Activated CD4-positive, alpha-beta T cell treated with anti-CD3 and anti-CD28 coated beads for 24 hours (primary cell): ENCODE results near the gene TRAF1.
"Not testable (repeated sequence)": the region's sequence is repeated elsewhere in the genome, so short reads cannot be mapped to it uniquely, and the experiment has no call there.

Experiments used
- DNase-seq, 2 donors: peaks; one replicate each; pipeline ENCODE4 v3.0.0-alpha.2; 2020; ENCODE audit warnings: low read depth in 2 of 2

Gene TRAF1

DNA sequence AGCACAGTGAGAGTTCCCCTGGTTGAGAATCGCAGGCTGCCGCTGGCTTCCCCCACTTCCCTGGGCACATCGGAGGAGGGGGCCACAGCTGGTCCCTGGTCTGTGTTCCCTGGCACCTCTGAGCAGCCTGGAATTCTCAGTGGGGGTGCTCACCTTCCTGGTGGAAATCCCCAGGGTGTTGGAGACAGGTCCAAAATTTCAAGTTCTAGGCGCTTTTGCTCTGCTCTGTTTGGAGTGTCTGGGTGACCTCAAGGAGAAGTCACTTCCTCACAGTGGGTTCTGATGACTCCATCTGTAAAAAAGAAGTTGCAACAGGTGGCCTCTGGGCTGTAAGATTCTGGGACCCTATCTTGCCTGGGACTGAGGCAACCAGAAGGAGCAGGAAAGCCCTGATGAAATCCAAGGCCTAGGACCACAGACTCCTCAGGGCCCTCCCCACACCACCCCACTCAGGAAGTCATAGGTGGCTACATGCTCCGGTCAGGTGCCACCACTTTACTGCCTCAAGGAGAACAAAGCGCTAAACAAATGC is at the start of gene TRAF1:
Gene TRAF1 (minus strand): TSS at position 400 of the 532 bp plus-strand sequence. CDS start 721 bp downstream, outside the sequence.
- DNase-seq: no peak

GRCh38 chr9:120974921-120975320 is 48.3 kb upstream of the TRAF1 start:
- no peak for DNase-seq

GRCh38 chr9:120974181-120974580 is 47.6 kb upstream of the TRAF1 start:
- DNase-seq: no peak

DNA sequence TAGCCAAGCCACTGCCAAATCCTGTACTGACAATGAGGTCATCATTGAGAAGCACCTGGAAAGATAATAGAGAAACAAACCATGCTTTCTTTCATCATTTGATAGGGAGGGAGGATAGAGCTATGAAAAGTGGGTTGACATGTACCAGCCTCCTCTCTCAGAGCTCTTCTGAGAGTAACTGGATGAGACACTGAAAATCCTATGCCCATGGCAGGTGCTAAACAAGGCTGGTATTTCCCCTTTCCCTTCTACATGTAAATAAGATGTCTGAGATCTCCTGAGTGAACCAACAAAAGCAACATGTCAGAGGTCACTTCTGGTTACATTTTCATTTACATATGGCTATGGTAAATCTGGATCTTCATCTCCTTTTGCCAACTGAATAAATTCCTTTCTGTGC is 45.3 kb upstream of the TRAF1 start:
- DNase-seq: no peak

GRCh38 chr9:120971471-120971870 is 44.9 kb upstream of the TRAF1 start:
- DNase-seq: not testable (repeated sequence)

- DNase-seq: no peak
Observed at GRCh38 chr9:120970244-120970643, 43.6 kb upstream of the TRAF1 start.

GRCh38 chr9:120966013-120966369 is 39.4 kb upstream of the TRAF1 start:
- DNase-seq: no peak

GRCh38 chr9:120965344-120966012 is 38.9 kb upstream of the TRAF1 start:
- no peak for DNase-seq

DNA sequence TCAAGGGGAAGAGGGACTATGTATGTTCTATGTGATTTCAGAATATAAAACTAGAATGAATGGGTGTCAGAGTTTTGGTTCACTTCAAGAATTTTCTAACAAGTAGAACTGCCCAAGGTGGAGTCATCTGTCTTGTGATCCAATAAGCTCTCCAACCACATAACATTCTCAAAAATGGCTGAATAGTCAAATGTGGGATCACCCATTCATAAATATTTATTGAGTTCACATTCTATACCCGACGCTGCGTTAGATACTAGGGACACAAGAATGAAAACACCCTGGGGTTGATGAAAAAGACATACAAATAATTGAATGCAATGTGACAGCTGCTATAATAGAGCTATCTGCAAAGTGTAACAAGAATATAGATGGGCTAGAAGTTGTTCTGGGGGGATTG is 35.3 kb upstream of the TRAF1 start:
- DNase-seq: no peak

- DNase-seq: no peak
Observed at GRCh38 chr9:120960001-120960400, 33.4 kb upstream of the TRAF1 start.

DNA sequence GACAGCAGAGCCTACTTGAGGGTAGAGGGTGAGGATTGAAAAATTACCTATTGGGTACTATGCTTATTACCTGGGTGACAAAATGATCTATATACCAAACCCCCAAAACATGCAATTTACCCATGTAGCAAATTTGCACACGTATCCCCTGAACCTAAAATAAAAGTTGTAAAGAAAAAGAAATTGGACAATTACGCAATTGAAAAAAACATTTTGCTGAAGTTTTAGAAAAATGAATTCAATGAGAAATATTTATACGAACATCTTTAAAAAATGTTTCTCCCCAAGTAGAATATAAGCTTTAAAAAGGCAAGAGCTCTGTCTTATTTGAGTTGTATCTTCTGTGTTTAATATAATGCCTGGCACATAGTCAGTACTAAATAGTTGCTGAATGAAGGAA is 30.3 kb upstream of the TRAF1 start:
- no peak for DNase-seq

DNA sequence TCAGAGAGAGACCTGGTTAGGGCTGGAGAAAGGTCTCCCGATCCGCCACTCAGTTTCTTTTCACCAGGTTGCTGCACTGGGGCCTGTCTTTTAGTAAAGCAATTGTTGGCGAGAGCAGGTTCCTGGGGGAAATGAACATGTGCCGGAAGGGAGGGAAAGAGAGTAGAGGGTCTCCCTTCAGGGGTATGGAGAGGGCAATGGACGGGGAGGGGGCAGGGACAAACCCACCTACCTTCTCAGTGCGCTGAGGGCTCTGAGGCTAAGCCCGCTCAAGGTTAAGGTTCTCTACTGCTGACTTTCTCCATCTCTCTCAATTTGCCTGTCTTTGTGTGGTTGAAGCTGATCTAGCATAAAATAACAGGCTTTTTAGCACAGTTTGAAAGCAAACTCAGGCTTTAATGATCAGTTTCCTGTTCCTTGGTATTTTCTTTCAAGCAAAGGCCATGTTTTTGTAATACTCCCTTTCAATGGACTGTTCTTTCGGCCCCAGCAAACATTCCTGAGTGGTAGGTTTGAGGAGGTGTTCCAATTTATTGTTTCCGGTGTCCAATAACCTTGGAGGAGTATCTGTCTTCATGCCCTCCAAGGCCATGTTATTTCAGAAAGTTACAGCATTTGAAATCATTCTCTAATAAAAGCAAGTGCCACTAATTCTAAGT is 25.5 kb upstream of the TRAF1 start:
- no peak for DNase-seq

DNA sequence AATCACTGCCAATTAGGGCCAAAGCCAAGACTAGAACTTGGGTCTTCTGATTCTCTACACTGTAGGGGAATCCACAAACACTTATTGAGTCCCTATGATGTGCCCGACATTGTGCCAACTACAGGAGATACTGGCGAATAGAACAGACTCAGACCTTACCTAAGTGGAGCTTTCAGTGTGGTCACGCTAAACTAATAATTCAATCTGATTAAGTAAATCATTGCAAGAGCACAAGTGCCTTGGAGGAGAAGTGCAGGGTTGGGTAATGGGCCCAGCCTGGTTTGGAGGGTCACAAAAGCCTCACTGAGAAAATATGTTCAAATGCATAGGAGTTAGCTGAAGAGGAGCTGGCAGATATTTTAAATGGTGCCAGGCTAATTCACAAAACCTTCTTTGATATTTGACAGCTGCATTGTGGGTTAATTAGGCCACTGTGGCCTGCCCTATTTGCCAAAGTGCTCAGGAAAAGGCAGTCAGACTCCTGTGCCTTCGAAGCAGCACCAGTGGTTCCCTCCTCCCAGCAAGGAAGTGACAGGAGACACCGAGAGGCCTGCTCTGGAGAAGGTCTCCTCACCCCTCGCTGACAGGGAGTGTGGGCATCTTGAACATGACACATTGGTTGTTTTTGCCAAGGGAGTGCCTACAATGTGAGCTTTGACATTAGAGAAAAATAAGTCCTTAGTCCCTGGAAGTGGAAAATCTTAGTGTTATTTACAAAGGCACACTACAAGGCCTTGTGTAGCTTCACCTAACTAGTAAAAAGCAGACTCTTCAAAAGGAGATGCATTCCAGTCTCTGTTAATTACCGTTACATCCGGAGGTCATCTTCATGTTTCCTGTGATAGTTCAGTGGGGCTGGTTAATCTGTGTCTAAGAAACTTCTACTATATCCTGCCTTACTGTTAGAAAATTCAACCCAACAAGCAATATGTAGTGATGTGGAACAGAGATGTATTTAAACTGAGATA is 24.1 kb upstream of the TRAF1 start:
- DNase-seq: no peak

DNA sequence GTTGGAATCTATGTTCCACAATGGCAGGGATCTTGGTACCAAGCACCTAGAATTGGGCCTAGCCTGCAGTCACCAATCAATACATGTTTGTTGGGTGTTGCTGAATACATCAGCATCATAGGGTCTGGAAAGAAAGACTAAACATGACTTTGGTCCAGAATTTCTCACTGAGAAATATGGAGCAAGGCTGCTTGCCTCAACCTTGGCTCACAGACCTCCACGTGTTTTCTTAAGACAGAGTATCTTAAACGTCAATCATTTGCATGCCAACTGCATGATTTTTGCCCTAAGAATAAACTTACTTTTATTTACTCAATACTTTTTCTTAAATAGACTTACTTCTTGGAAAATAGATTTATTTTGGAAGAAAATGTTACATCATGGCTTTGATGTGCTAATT is 22.7 kb upstream of the TRAF1 start:
- no peak for DNase-seq

GRCh38 chr9:120948824-120949223 is 22.2 kb upstream of the TRAF1 start:
- no peak for DNase-seq

- no peak for DNase-seq
Observed at GRCh38 chr9:120947222-120947621, 20.6 kb upstream of the TRAF1 start.

- no peak for DNase-seq
Observed at GRCh38 chr9:120946259-120946658, 19.7 kb upstream of the TRAF1 start.

- no peak for DNase-seq
Observed at GRCh38 chr9:120944948-120945347, 18.4 kb upstream of the TRAF1 start.

GRCh38 chr9:120944434-120944843 is 17.8 kb upstream of the TRAF1 start:
- DNase-seq: no peak

DNA sequence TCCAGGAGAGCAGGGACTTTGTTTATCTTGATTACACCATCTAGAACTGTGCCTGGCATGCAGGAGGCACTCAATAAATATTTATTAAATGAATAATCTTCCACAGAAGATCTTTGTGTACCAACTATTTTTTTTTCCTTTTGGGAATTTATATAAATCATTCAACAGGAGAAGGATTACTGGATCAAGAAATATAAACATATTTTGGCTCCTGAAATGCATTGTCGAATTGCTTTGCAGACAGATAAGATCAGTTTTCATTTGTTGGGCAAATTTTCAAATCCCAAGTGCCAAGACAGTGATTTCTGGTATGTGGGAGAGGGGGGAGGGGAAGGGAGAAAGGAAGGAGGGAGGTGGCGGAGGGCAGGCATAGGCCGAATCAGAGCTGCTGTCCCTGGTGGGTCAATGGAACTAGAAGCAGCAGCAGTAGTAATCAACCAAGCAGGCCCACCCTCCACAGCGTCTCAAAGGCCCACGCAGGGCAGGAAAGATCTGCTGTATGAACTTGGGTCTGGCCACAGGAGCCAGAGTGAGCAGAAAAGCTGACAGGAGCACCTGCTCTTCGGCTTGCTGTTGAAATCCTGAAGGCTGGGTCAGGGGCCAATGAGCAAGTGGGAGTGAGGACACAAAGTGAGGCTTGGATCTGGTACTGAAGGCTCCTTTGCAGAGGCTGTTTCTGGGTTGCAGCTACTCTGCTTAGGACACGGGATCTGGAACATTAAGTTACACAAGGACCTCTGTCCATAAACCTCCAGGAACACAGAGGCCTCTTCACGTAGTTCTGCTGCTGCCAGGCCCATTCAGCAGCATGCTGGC is 15.8 kb upstream of the TRAF1 start:
- no peak for DNase-seq

DNA sequence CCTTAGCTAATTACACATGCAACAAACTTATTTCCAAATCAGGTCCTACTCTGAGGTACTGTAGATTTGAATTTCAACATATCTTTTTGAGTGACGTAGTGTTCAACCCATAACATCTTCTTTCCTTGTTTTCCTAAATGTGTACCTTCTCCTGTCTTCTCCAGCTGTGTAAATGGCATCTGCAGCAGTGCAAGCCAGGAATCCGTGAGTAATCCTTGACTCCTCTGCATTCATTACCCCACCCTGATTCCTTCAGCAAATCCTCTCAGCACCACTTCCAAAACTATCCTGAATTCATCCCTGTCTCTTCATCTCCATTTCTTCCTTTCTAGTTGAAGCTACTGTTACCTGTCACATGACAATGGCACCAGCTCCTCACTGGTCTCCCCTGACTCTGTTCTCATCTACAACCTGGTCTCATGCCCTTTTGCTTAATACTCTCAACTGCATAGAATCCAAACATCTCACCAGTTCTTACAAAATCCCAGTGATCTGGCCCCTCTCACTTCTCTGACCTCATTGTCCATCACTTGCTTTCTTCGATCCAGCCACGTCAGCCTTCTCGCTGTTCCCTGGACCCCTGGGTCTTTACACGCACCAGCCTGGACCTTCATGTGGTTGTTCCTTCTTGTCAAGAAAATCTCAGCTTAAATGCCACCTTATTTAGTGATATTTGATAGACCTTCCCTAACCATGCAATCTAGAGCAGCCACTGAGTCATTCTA is 14.6 kb upstream of the TRAF1 start:
- DNase-seq: no peak
